H1 (cell line): ENCODE data around the gene TBCD.

Source experiments
- CTCF ChIP-seq, 3 experiments: IDR thresholded peaks; 1 replicate in 2 of 3; 2 replicates in 1 of 3; pipeline versions ENCODE4 v1.5.1 to v1.6.1; 2011; ENCODE audit warnings: low read length in 3 of 3, mild to moderate bottlenecking in 3 of 3, inconsistent platforms in 2 of 3, low read depth in 1 of 3, moderate library complexity in 1 of 3; ENCODE audit not compliant: insufficient read depth in 1 of 3; ENCODE audit errors: control extremely low read depth in 1 of 3
- POLR2A ChIP-seq, 2 experiments: IDR thresholded peaks; 1 replicate in 1 of 2; 2 replicates in 1 of 2; pipeline ENCODE4 v1.6.1; 2011; ENCODE audit warnings: low read depth in 2 of 2, low read length in 2 of 2, mild to moderate bottlenecking in 2 of 2; ENCODE audit errors: control extremely low read depth in 1 of 2
- RFX5 ChIP-seq: IDR thresholded peaks from 2 replicates; pipeline ENCODE4 v1.6.1; 2011; ENCODE audit warnings: low read depth, low read length, improper control_type of control experiment, borderline replicate concordance
- TAF1 ChIP-seq: IDR thresholded peaks from 2 replicates; pipeline ENCODE4 v1.6.1; 2011; ENCODE audit warnings: mild to moderate bottlenecking, low read depth, low read length
- YY1 ChIP-seq: IDR thresholded peaks from 2 replicates; pipeline ENCODE4 v1.6.1; 2011; ENCODE audit warnings: low read depth, mild to moderate bottlenecking, low read length

- TF ChIP-seq POLR2A (IDR thresholded peaks at IDR 0.05; ENCODE audit: control extremely low read depth in 1 of 2, low read depth in 2 of 2, low read length in 2 of 2): no peak
- TF ChIP-seq CTCF (IDR thresholded peaks at IDR 0.05; ENCODE audit: control extremely low read depth in 1 of 3, insufficient read depth in 1 of 3, low read depth in 1 of 3, low read length in 3 of 3): no peak
- TF ChIP-seq TAF1: no peak
- TF ChIP-seq RFX5: no peak
- TF ChIP-seq YY1: no peak
These were observed 60.7 kb downstream of the TBCD start for GRCh38 chr17:82812601-82813000.
